Suppressor macrophage treated with lipopolysaccharide for 1 hour (primary cell): ENCODE data around the gene PAFAH1B2.
"Not testable (repeated sequence)": the region's sequence is repeated elsewhere in the genome, so short reads cannot be mapped to it uniquely, and the experiment has no call there.

ENCODE experiments used
- DNase-seq, 3 donors: peaks; one replicate each; pipeline ENCODE4 v3.0.0-alpha.2; 2020 to 2022

The PAFAH1B2 gene

DNA sequence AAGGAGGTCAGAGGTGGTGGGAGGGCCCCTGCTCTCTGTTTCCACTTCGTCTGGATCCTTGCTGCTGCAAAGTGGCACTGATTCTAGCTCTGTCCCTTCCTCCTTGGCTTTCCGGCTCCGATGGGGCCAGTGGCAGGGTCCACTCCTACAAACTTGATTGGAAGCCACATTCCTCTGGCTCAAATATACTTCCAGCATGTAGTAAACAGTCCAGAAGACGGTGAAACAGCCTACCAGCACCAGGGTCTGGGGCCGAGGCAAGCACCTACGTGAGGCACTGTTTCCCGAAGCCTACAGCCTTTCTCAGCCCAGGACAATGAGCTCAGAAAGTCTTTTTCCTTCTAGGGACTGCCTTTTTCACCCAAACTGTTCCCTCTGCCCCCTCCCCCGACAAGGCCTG, 62.0 kb downstream of the PAFAH1B2 start:
- not testable (repeated sequence) for DNase-seq

DNA sequence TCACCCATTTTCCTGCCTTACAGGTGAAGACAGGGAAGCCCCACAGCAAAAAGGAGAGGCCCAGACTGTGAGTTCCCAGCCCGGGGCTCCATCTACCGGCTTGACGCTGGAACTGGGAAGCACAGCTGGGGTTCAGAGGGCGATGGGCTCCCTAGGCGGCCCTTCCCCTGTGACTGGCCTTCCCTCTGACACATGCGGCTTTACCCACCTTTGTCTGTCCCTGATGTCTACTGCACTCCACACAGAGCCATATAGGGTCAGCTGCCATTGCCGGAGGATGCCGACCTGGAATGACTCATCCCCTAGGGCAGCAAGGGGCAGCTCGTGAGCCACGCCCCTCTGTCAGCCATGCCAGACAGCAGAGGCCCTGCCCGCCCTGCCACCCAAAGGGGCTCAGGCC, 62.8 kb downstream of the PAFAH1B2 start:
- not testable (repeated sequence) for DNase-seq

DNA sequence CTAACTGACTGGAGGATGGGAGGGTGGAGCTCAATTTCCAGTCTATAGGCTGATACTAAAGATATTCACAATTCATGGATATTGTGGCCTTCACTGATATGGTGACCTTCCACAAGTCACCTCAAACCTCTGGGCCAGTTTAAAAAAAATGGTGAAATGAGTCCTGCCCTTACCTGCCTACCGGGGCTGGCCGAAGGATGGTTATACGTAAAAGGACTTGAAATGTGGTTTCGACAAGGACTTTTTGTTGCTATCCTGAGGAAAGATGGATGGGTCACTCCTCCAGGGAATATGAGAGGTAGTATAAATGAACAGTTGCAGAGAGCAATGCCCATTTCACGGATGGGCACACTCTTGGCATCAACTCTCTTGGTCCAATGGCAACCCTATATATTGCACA, 63.4 kb downstream of the PAFAH1B2 start:
- DNase-seq = not testable (repeated sequence)

DNA sequence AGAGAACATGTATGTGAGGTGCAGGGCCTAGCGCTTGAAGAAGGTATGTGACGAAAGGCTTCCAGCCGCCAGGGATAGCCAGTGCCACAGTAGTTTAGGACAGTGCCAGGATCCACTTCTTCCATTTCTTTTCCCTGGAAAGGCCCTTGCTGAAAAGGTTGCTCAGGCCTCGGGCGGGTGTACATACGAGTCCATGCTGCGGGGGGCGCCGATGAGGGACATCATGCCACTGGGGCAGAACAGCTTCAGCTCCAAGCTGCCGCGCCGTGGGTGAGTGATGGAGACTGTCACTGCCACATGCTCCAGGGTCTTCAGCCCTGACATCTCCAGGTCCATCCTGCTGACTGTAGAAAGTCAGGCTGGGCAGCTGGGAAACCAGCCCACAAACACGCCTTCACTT, 64.6 kb downstream of the PAFAH1B2 start:
- not testable (repeated sequence) for DNase-seq

DNA sequence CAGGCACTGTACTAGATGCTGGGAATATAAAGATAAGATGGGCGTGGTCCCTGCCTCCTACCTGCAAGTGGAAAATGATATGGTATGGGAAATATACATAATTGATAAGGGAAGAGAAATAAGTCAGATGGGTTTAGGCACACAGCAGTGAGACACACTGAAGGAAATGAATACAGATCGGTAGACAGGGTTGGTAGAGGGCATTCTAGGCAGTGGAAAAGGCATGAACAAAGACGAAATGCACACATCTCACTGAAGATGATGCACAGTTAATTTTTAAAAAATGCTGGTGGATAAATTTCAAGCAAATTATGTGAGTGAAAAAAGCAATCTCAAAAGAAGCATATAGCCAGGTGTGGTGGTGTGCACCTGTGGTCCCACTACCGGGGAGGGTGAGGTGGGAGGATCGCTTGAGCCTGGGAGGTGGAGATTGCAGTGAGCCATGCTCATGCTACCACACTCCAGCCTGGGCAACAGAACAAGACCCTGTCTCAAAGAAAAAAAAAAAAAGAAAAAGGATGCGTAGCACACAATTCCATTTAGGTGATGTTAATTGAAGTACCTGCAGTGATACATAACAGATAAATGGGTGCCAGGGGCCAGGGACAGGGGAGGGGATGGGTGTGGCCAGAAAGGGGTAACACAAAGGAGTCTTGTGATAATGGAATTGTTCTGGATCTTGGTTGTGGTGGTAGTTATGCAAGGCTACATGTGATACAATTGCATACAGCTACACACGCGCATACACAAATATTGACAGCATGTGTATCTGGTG, 65.5 kb downstream of the PAFAH1B2 start:
- DNase-seq = not testable (repeated sequence)

DNA sequence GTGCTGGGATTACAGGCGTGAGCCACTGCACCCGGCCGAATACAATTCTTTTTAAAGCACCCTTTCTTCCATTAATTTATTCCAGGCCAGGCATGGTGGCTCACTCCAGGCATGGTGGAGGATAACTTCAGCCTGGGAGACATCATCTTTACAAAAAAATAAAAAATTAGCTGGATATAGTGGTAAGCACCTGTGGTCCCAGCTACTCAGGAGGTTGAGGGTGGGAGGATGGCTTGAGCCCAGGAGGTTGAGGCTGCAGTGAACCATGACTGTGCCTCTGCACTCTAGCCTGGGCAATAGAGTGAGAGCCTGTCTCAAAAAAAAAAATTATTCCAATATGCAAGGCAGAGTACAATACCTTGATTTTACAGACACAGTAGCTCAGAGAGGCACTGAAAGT, 66.5 kb downstream of the PAFAH1B2 start:
- no peak for DNase-seq

DNA sequence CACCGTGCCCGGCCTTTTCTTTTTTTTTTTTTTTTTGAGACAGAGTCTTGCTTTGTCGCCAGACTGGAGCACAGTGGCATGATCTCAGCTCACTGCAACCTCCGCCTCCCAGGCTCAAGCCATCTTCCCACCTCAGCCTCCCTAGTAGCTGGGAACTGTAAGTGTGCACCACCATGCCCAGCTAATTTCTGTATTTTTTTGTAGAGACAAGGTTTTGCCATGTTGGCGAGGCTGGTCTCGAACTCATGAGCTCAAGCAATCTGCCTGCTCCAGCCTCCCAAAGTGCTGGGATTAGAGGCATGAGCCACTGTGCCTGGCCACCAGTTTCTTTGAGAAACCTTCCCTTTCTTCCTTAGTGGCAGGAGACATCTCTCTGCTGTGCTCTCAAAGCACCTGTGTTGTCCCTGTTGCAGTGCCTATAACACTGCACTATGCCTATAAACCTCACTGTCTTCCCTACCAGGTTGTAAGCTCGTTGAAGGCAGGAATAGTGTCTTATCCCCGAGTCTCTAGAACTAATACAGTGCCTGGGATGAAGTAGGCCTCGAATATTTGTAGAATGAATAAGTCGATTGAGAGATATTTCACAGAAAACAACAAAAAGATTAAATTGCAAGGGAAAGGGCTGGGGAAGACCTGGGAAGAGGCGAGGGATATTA, 68.7 kb downstream of the PAFAH1B2 start:
- DNase-seq = no peak

DNA sequence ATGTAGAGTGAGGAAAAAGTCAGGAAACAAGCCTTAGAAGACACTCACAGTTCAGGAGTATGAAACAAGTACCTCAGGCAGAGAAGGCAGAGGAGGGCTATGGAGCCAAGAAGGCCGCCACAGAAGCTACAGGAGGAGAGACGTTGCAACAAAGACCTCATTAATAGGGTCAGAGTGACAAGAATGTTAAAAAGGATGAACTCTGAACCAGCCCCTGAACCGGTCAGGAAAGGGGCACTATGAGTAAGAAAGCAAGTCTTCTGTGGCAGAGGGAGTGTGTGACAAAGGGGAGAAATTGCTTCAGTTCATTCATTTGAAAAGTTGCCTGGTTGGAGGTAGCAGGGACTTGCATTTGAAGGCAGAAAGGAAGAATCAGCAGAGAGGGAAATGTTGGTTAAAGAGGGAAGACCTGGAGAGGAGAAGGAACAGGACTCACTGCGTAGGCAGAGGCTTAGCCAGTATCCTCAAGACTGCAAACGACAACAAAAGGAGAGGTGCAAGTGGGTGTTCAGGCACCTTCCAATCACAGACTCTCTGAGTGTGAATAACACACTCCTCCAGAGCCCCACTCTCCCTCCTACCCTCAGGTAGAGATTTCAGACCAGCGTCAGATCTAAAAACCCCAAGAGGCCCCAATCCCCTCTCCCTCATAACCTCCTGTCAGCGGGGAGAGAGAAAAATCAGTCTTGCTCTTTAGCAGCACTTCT, 70.5 kb downstream of the PAFAH1B2 start:
- no peak for DNase-seq

DNA sequence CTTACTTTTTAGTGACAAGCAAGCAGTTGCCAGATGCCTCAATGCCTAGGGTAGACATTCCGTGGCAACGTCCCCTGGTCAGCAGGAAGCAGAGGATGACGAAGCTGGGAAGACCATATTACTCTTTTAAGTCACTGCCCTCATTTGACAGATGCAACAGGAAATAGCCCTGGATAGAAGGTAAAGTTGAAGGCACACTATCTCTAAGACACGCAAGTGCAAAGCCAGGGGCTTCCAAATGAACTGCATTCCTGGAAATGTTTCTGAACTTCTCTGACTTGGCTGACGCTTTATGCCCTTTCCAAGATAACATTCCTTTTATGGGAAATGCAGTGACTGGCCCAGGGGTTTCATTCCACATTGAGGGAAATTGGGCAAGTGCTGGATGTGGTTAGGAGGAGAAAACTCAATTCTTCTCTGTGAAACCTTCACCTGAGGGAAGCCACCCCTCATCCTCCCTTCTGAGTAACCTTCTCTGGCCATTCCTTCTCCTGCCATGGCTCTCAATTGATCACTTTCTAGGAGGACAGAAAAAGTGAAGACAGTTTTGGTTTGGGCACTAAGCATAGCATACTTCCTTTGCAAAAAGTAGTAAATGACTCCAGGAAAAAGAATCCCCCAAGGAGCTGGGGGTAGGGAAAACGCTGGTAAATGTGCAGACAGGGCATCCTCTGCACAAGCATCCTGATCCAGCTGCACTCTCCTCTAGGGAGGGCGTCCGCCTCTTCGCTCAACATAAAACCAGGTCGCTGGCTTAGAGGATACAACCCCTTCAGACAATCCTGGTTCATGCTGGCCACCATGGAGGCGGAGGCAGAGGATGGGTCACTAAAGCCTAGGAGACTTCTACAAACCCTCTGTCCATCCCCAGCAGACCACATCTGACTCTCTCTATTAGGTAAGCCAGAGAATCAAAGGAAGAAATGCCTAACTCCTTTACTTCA, 73.3 kb downstream of the PAFAH1B2 start:
- DNase-seq = no peak

DNA sequence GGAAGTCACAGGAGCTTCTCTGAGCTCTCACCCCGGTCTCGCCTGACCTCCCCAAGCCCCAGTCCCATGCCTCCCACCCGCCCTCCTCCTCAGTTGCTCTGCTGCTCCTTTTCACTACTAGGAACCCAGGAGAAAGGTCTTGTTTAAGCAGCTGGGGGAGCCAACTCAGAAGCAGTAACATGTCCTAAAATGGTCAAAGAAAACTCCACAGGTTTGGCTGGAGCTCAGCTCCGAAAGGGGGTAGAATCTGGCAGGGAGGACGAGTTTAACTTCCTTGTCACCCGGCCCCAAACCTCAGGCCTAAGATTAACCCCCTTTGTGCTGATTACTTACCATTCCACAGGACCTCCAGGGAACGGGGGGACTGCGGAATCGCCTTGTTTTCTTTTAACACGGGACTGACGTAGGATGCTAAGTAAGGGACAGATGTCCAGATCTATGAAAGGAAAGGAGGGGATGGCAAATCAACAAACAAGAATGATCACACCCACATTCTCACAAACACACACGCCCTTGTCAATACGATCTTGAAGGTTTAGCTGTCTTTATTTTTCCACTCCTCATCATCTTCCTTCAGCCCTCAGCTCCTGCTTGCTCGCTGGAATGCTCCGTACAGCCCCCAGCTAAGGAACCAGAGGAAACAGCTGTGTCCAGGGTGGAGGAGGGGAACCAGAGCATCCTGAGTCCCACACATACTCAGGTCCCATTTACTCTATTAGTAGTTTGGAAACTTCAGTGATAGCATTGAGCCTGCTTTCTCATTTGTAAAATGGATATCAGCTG, 74.2 kb downstream of the PAFAH1B2 start:
- DNase-seq = no peak

DNA sequence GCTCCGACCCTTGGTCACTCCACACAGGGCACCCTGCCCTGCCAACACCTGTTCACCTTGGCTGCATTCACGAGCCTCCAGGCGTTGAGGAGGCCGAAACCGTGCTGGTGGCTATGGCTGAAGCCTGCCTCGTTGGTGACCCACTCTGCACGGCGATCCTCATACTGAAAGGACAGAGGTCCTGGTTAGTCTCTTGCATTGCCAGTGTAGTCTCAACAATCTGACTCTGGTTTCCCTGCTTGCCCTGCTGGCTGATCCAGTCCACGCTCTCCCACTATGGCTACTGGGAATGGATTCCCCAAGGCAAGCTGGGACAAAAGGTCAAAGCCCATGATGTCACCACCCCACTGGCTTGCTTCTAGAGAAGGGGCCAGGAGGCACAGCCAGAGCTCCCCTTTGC, 74.9 kb downstream of the PAFAH1B2 start:
- DNase-seq = no peak

DNA sequence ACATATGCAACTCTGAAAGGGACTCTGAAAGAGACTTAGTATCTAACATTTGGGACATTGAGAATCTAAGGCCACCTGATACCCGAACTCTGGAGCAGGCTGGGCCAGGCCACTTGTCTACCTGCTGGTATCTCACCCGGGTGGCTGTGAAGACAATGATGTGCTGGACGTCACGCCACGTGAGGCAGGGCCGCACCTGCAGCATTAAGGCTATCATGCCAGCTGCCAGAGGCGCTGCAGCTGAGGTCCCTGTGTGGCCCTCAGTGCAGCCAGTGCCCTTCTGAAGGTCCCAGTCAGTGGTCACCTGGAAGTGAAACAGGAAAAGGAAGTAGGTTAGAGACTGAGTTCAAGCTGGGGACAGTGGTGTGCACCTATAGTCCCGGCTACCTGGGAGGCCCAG, 75.4 kb downstream of the PAFAH1B2 start:
- DNase-seq = no peak

DNA sequence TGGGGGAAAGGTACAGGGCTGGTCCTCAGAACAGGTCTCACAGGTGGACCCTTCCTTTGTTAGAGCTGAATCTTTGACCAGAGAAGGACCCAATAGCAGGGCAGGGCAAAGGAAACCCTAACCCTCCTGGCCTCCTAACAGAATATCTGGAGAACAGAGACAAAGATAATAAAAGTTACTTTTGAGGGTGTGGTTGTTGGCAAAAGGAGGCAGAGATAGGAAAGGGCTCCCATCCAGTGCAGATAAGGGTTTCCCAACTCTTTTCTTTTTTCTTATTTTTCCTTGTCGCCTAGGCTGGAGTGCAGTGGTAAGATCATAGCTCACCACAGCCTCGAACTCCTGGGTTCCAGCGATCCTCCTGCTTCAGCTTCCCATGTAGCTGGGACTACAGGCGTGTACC, 75.9 kb downstream of the PAFAH1B2 start:
- DNase-seq = no peak

DNA sequence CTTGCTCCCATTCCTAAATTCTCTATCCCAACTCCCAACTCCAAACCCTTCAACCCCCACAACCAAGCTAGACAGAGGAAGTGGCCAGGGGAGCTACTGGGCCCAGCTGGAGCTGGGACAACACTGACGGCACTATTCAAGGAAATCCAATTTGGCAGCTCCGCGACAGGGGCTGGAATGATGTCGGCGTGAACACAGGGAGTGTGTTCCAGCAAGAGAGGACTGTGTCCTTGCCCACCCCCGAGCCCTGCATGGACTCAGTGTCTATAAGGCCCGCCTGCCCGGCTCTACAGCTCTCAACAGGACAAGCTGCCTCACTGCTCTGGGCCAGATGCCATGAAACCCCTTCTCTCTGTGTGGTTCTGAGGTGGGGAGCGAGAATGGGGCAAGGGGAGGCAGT, 76.5 kb downstream of the PAFAH1B2 start:
- no peak for DNase-seq

DNA sequence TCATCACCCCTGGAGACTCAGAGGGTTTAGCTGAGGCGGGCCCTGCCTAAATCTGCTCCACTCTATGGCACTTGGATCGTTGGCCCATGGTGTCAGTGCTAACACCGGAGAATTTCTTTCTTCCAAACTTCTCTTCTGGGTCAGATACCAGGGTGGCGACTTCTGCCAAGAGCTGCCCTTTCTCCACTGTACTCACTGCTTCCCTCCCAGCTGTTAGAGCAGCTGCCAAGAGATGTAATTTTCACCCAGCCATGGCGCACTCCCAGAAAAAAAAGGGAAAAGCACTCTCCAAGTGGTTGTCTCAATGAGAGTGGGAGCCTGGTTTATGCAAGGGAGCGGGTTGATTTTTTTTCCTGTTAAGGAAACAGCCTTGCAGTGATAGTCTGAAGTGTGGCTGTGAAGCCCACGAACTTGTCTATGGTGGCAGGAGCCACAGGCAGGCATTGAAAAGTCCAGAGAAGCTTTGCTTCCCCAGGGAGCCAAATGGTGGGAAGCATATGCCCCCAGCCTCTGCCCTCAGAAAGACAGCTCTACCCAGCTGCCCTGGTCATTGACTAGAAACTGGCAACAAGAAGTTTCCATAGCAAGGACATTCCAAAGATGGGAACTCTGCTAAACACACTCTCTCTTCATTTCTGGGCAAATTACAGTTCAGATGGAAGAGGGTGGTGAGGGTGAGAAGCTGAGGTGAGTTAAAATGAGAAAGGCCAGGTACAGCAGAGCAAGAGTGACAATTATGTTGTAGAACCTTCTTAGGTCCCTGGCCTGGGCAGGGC, 77.1 kb downstream of the PAFAH1B2 start:
- no peak for DNase-seq

DNA sequence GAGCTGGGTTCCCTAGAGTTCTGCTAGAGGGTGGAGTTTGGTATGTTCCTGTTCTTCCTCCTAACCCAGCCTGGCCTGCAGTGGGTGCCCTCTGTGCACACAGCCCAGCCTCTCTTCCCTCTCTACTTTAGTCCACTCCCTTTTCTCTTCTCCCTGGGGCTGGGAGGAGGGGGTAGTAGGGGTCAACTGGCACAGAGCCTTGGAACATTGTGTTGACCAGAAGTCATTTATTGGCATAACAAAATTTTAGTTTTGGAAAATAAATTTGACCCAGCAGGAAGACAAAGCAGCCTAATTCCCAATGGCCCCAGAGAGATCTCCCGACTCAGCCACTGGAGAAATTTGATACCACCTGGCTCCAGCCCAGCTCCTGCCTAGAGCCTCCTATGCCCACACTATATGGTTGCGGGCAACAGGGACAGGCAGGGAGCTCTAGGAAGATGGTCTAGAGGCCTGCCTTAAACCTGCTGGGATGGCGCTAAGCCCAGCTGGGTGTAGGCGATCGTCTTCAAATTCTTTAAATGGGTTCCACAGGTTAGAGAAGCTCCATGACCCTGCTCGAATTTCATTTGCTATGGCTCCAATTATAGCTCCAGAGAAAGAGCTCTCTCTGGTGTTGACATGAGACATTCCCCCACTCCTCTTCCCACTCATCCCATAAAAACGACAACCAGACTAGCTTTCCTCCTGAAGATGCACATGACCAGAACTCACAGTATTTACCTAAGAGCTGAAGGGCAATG, 77.9 kb downstream of the PAFAH1B2 start:
- no peak for DNase-seq

DNA sequence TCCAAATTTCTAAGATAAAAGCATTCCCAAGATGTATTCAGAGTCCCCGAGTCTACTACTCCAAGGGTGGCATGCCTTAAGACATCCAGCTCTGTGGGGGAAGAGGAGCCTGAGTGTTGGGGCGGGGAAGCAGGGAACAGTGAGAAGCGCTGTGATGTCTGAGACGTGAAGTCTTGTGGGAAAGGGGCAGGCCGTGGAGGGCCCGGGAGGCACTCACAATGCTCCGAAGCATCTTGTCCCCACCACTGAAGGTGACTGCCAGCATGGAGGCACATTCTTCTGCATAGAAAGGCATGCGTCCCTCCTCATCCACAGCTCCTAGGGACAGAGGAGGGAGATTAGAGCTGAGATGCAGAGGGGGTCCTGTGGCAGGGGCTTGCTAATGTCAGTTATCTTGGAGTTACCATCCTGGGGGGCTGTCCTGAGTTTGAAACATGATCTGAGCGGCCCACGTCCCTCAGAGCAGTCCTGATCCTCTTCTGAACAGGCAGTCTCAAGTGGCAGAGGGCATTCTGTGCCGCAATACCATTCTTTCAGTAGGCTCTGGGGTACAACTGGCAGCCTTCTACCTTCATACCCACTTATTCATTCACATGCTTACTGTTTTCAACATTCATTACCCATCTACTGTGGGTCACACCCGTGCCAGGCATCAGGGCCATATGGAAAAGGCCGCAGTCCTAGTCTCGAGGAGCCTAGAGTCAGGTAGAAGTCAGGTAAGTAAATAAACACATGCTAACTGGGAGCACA, 79.1 kb downstream of the PAFAH1B2 start:
- DNase-seq = no peak

DNA sequence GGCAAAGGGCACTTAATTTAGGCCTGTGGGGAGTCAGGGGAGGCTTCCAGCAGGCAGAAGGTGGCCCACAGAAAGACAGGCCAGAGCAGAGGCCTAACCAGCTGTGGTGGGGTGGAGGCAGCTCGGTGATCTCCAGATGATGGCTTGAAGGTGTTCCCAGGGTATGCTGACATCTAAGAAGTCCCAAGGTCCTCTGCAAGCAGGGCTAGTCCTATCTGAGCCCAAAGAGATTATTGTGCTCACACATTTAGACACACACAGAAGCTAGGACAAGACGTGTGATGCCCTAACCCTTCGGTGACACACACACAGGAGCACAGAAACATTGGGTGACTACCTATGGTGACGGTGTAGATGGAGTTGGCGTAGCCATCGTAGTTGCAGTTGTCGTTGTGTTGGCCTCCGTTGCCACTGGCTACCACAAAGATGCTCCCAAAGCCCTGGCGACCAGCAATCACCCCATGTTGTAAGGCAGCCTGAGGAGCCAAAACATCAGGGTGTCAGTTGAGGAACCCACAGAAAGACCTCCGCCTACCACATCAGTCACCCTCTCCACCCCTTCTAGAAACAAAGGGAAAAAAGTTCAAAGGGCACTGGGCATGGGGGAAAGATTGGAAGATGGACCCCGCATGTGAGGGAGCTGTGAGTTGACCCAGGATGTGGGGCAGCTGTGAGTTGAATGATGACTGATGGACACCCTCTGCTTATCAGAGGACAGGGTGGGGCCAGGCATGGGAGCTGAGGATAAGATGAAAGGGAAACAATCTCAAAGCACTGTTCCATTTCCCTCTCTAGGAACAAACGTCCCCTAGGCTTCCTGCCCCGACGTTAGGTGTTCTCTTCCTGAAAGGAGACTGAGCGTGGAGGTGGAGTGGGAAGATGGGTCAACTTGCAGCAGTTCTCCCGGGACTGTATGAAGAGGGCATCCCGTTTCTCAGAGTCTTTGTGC, 79.9 kb downstream of the PAFAH1B2 start:
- no peak for DNase-seq
